Measurements from ENCODE around the gene ITPR1. TPM values are rescaled to one million over a fixed set of nuclear protein-coding genes. Genes with fewer than 3 reads are reported as not detected.

The ITPR1 gene
- total RNA-seq, 1 experiment from 2014 or later = 11.3 TPM

DNA sequence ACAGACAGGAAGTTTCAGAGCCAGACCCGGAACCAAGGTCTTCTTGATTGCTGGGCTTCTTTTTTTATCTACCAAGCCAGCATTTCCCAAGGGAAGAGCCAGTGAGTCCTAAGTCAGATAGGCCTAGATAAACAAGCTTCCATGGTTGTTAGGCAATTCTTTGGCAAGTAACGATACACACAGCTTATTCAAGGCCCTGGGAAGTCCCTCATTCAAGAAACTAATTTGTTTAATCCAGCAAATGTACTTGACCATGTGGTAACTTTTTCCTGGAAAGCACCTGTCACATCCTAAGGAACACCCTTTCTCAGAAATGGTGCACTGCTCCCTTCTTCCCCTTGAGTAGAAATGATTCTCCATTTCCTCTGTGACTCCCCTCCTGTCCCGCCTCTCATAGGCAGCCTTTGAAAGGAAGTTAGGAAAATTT is 209.9 kb downstream of the ITPR1 start:
- no peaks in the 10 kb centered on the region for H3K79me2 ChIP-seq (ENCODE audit: low read depth)
- CTCF ChIA-PET = no interaction called here
- intact Hi-C loops (cut with micrococcal nuclease; ENCODE audit: unreplicated experiment) = no loop called here
- no peaks in the 10 kb centered on the region for H3F3A ChIP-seq (ENCODE audit: insufficient read depth, low read depth)
- no peak for TF ChIP-seq EZH2 (IDR thresholded peaks at IDR 0.05; ENCODE audit: low read depth)
- TF ChIP-seq, protein P1, sequence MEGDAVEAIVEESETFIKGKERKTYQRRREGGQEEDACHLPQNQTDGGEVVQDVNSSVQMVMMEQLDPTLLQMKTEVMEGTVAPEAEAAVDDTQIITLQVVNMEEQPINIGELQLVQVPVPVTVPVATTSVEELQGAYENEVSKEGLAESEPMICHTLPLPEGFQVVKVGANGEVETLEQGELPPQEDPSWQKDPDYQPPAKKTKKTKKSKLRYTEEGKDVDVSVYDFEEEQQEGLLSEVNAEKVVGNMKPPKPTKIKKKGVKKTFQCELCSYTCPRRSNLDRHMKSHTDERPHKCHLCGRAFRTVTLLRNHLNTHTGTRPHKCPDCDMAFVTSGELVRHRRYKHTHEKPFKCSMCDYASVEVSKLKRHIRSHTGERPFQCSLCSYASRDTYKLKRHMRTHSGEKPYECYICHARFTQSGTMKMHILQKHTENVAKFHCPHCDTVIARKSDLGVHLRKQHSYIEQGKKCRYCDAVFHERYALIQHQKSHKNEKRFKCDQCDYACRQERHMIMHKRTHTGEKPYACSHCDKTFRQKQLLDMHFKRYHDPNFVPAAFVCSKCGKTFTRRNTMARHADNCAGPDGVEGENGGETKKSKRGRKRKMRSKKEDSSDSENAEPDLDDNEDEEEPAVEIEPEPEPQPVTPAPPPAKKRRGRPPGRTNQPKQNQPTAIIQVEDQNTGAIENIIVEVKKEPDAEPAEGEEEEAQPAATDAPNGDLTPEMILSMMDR (conservative IDR thresholded peaks at IDR 0.05) = no peak
- no peaks in the 10 kb centered on the region for H3K9me3 ChIP-seq (ENCODE audit: insufficient read depth, low read depth)
- no peak for DNase-seq
- no TSS peak for BruUV-seq (replicated peaks)
- no peaks in the 10 kb centered on the region for H3K27me3 ChIP-seq (ENCODE audit: insufficient read depth, low read depth)
- no peaks in the 10 kb centered on the region for H3K9me2 ChIP-seq (ENCODE audit: insufficient read depth)
- H3K4me1 ChIP-seq (replicated peaks; ENCODE audit: insufficient read depth) = no peaks in the 10 kb centered on the region
- H4K20me1 ChIP-seq (ENCODE audit: insufficient read depth) = no peaks in the 10 kb centered on the region
- no peak overlapping the region for H3K4me2 ChIP-seq
- POLR2A ChIA-PET (ENCODE audit: unreplicated experiment) = no interaction called here
- no peak overlapping the region for H3K4me3 ChIP-seq
- no peak overlapping the region for H3K27ac ChIP-seq
- no peaks in the 10 kb centered on the region for H3K36me3 ChIP-seq (ENCODE audit: low read depth)
- H2AFZ ChIP-seq = no peak overlapping the region

DNA sequence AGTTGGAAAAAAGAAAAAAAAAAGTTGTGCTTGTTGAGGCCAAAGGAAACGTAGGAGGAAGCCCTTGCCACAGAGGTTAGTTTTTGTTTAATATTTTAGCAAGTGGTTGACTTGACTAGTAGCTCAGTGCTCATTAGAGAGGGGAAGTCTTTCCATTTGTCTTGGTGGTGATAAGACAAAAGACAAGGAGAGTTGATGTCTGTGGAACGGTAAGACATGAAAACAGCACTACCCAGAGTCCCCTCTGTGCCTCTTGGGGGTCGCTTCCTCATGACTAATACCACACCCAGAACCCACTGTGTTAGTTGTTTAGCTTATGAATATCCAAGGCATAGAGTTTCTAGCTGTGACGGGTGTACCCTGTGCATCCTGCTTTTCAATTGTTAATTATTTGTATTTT is 211.4 kb downstream of the ITPR1 start:
- BruUV-seq (replicated peaks) = no TSS peak

DNA sequence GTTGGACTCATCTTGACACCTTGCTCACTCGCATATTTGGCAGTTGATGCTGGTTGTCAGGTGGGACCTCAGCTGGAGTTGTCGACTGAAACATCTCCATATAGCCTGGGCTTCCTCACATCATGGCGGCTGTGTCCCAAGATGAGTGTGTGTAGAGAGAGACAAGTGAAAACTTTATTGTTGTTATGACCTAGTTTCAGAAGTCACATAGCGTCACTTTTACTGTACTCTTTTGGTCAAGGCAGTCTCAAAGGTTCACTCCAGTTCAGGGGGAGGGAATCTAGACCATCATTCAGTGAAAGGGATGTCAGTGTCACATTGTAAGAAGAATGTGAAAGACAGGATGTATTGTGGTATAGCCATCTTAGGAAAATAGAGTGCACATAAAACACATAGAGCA is 214.2 kb downstream of the ITPR1 start:
- POLR2A ChIA-PET (ENCODE audit: unreplicated experiment) = no interaction called here
- Histone ChIP-seq H3K4me3 (no peak overlapping the region), H3K9me2 (ENCODE audit: insufficient read depth) (no peaks in the 10 kb centered on the region), H3F3A (ENCODE audit: insufficient read depth, low read depth) (peaks cover 3% of the 10 kb centered on the region; the same call in 1 of the 2 replicates), H3K27me3 (ENCODE audit: insufficient read depth, low read depth) (no peaks in the 10 kb centered on the region), H3K27ac (no peak overlapping the region), H3K9me3 (ENCODE audit: insufficient read depth, low read depth) (no peaks in the 10 kb centered on the region), H2AFZ (no peak overlapping the region), H3K36me3 (ENCODE audit: low read depth) (no peaks in the 10 kb centered on the region), H3K4me2 (no peak overlapping the region), H3K79me2 (ENCODE audit: low read depth) (no peaks in the 10 kb centered on the region), H4K20me1 (ENCODE audit: insufficient read depth) (no peaks in the 10 kb centered on the region), H3K4me1 (replicated peaks; ENCODE audit: insufficient read depth) (peaks cover 8% of the 10 kb centered on the region)
- BruUV-seq (replicated peaks) = no TSS peak
- TF ChIP-seq EZH2 (IDR thresholded peaks at IDR 0.05; ENCODE audit: low read depth) = no peak
- TF ChIP-seq, protein P1 (conservative IDR thresholded peaks at IDR 0.05) = no peak
- CTCF ChIA-PET = no interaction called here
- intact Hi-C loops (cut with micrococcal nuclease; ENCODE audit: unreplicated experiment) = no loop called here
- DNase-seq = no peak

More for the DNA sequence above, 211.4 kb downstream of the ITPR1 start:
- H3F3A ChIP-seq (ENCODE audit: insufficient read depth, low read depth) = no peaks in the 10 kb centered on the region
- H3K4me1 ChIP-seq (replicated peaks; ENCODE audit: insufficient read depth) = no peaks in the 10 kb centered on the region
- H3K4me2 ChIP-seq = no peak overlapping the region
- no peaks in the 10 kb centered on the region for H3K27me3 ChIP-seq (ENCODE audit: insufficient read depth, low read depth)
- H3K9me2 ChIP-seq (ENCODE audit: insufficient read depth) = no peaks in the 10 kb centered on the region
- H3K36me3 ChIP-seq (ENCODE audit: low read depth) = no peaks in the 10 kb centered on the region
- H3K4me3 ChIP-seq = no peak overlapping the region
- ChIA-PET CTCF (no interaction called here), POLR2A (ENCODE audit: unreplicated experiment) (no interaction called here)
- DNase-seq = no peak
- no peak overlapping the region for H3K27ac ChIP-seq
- H2AFZ ChIP-seq = no peak overlapping the region
- intact Hi-C loops (cut with micrococcal nuclease; ENCODE audit: unreplicated experiment) = no loop called here
- no peak for TF ChIP-seq EZH2 (IDR thresholded peaks at IDR 0.05; ENCODE audit: low read depth)
- TF ChIP-seq, protein P1 (conservative IDR thresholded peaks at IDR 0.05) = no peak
- H3K79me2 ChIP-seq (ENCODE audit: low read depth) = no peaks in the 10 kb centered on the region
- no peaks in the 10 kb centered on the region for H4K20me1 ChIP-seq (ENCODE audit: insufficient read depth)
- H3K9me3 ChIP-seq (ENCODE audit: insufficient read depth, low read depth) = no peaks in the 10 kb centered on the region

Data from PC-9 (cell line).